ENCODE data around the gene DNAJC12.
"Not testable (repeated sequence)": the region's sequence is repeated elsewhere in the genome, so short reads cannot be mapped to it uniquely, and the experiment has no call there.

DNAJC12 gene

GRCh38 chr10:67790534-67791408, 47.2 kb downstream of the DNAJC12 start:
- no peak for DNase-seq

- DNase-seq, result no peak
These were observed 48.2 kb downstream of the DNAJC12 start for GRCh38 chr10:67789769-67790168.

- no peak for DNase-seq
These were observed 49.7 kb downstream of the DNAJC12 start for GRCh38 chr10:67788028-67788886.

- DNase-seq, result no peak
These were observed 52.9 kb downstream of the DNAJC12 start for GRCh38 chr10:67785098-67785497.

- no peak for DNase-seq
These were observed 53.5 kb downstream of the DNAJC12 start for GRCh38 chr10:67784474-67784873.

- DNase-seq, result no peak
These were observed 54.2 kb downstream of the DNAJC12 start for GRCh38 chr10:67783606-67784294.

GRCh38 chr10:67782530-67782929, 55.5 kb downstream of the DNAJC12 start:
- no peak for DNase-seq

GRCh38 chr10:67780759-67781538, 57.0 kb downstream of the DNAJC12 start:
- DNase-seq, result no peak

- not testable (repeated sequence) for DNase-seq
These were observed 57.8 kb downstream of the DNAJC12 start for GRCh38 chr10:67780204-67780621.

- DNase-seq, result peak; percentile 43
These were observed 58.4 kb downstream of the DNAJC12 start for GRCh38 chr10:67779465-67780203.

- no peak for DNase-seq
These were observed 61.6 kb downstream of the DNAJC12 start for GRCh38 chr10:67776371-67776770.

- no peak for DNase-seq
These were observed 62.7 kb downstream of the DNAJC12 start for GRCh38 chr10:67775279-67775678.

GRCh38 chr10:67772894-67773511, 65.0 kb downstream of the DNAJC12 start:
- DNase-seq, result no peak

- no peak for DNase-seq
These were observed 65.8 kb downstream of the DNAJC12 start for GRCh38 chr10:67772151-67772550.

- no peak for DNase-seq
These were observed 66.8 kb downstream of the DNAJC12 start for GRCh38 chr10:67771200-67771599.

GRCh38 chr10:67770537-67770936, 67.5 kb downstream of the DNAJC12 start:
- DNase-seq, result no peak

- no peak for DNase-seq
These were observed 70.7 kb downstream of the DNAJC12 start for GRCh38 chr10:67767244-67767643.

GRCh38 chr10:67764012-67764822, 73.8 kb downstream of the DNAJC12 start:
- peak; percentile 85 for DNase-seq

GRCh38 chr10:67763499-67764011, 74.4 kb downstream of the DNAJC12 start:
- DNase-seq, result peak; percentile 76

- not testable (repeated sequence) for DNase-seq
These were observed 75.4 kb downstream of the DNAJC12 start for GRCh38 chr10:67762567-67762966.

Data from NCI-H1436 (cell line).